ENCODE measurements around the gene ZNF248.
"Not testable (repeated sequence)": the region's sequence is repeated elsewhere in the genome, so short reads cannot be mapped to it uniquely, and the experiment has no call there.

The ZNF248 gene

DNA sequence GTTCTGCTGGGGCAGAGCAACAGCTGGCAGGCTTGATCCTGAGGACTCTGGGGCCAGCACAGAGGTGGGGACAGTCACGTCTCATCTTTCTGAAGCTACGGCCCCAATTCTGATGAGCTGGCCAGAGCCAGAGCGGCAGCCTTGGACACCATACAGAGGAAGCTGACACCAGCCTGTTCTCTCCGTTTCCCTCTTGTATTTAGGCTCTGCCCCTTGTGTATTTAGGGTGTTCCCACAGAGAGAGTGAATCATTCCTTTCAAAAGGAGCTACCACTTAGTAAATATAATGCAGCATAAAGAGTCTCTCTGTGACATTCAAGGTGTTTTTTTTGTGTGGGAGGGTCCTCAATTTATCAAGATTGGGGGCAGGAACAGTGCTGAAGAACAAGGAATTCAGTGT is 109.2 kb downstream of the ZNF248 start:
- in situ Hi-C loops (cut with HindIII; ENCODE audit: low sequenced_read_pairs), result no loop called here

DNA sequence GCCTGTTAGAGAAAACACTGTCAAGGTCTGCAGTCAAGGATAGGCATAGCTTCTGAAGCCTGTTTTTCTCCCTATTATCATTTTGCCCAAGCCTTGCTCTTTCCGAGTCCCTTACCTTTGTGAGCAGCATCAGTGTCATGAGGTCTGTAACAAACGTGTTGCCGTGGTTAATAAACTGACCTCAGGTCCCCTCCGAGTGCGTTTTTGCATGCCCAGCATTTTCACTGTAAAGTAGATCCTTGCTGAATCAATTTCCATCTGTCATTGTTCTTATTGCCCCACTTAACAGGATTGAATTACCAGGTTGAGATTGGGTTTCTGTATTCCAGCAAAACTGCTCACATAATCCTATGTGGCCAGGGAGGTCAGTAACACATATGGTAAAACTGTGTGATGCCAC is 110.3 kb downstream of the ZNF248 start:
- in situ Hi-C loops (cut with HindIII; ENCODE audit: low sequenced_read_pairs), result no loop called here

GRCh38 chr10:37741831-37742230 is 115.6 kb downstream of the ZNF248 start:
- in situ Hi-C loops (cut with HindIII; ENCODE audit: low sequenced_read_pairs), result no loop called here

DNA sequence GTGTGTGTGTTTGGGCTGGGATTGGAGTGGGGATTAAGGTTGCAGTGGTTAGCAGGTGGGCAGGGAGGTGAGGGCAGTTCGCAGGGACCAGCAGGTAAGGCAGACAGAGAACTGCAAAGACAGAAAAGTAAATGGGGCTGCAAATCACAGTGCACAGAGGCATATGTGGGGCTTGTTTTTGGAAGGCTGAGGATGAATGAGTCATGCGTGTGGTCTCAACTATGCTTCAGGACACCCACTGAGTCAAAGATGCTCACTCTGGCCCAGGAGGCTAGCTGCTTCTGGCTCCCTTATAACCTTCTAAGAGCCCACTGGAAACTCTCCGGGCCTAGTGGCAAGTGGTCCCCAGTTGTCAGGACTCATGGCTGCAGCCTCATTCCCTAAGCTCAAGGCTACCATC is 118.2 kb downstream of the ZNF248 start:
- in situ Hi-C loops (cut with HindIII; ENCODE audit: low sequenced_read_pairs), result no loop called here

DNA sequence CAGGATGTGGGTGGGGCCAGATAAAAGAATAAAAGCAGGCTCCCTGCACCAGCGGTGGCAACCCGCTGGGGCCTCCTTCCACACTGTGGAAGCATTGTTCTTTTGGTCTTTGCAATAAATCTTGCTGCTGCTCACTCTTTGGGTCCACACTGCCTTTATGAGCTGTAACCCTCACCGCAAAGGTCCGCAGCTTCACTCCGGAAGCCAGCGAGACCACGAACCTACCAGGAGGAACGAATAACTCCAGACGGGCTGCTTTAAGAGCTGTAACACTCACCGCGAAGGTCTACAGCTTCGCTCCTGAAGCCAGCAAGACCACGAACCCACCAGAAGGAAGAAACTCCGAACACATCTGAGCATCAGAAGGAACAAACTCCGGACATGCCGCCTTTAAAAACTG is 119.2 kb downstream of the ZNF248 start:
- in situ Hi-C loops (cut with HindIII; ENCODE audit: low sequenced_read_pairs), result not testable (repeated sequence)

DNA sequence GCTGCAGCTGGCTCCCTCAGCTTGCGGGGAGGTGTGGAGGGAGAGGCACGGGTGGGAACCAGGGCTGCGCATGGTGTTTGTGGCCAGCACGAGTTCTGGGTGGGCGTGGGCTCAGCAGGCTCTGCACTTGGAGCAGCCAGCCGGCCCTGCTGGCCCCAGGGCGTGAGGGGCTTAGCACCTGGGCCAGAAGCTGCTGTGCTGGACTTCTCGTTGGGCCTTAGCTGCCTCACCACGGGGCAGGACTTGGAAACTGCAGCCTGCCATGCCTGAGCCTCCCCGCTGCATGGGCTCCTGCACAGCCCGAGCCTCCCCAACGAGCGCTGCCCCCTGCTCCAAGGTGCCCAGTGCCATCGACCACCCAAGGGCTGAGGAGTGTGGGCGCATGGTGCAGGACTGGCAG is 120.1 kb downstream of the ZNF248 start:
- in situ Hi-C loops (cut with HindIII; ENCODE audit: low sequenced_read_pairs), result no loop called here

- in situ Hi-C loops (cut with HindIII; ENCODE audit: low sequenced_read_pairs), result no loop called here
Measured at GRCh38 chr10:37736120-37736519, 121.3 kb downstream of the ZNF248 start.

- in situ Hi-C loops (cut with HindIII; ENCODE audit: low sequenced_read_pairs), result no loop called here
Measured at GRCh38 chr10:37734971-37735370, 122.4 kb downstream of the ZNF248 start.
